PC-3 (cell line): ENCODE data around the gene ICAM1.

Experiments used
- EZH2 ChIP-seq: fragments of 300-600 bp; sonication (generic); IDR thresholded peaks from one replicate; pipeline ENCODE4 v1.6.1; 2017; ENCODE audit warnings: antibody characterized with exemption, mild to moderate bottlenecking, low read length; ENCODE audit not compliant: unreplicated experiment
- TF ChIP-seq, protein P1 (sequence below): fragments of 300-600 bp; sonication (generic); conservative IDR thresholded peaks from 2 replicates; pipeline ENCODE4 v1.5.1; 2017; ENCODE audit warnings: antibody characterized with exemption, low read depth, mild to moderate bottlenecking, low read length

GRCh38 chr19:10256970-10257615 lies 13.8 kb upstream of the ICAM1 start:
- TF ChIP-seq, protein P1, sequence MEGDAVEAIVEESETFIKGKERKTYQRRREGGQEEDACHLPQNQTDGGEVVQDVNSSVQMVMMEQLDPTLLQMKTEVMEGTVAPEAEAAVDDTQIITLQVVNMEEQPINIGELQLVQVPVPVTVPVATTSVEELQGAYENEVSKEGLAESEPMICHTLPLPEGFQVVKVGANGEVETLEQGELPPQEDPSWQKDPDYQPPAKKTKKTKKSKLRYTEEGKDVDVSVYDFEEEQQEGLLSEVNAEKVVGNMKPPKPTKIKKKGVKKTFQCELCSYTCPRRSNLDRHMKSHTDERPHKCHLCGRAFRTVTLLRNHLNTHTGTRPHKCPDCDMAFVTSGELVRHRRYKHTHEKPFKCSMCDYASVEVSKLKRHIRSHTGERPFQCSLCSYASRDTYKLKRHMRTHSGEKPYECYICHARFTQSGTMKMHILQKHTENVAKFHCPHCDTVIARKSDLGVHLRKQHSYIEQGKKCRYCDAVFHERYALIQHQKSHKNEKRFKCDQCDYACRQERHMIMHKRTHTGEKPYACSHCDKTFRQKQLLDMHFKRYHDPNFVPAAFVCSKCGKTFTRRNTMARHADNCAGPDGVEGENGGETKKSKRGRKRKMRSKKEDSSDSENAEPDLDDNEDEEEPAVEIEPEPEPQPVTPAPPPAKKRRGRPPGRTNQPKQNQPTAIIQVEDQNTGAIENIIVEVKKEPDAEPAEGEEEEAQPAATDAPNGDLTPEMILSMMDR = no peak
- TF ChIP-seq EZH2 = no peak
